Activated naive CD4-positive, alpha-beta T cell treated with Interleukin-2 at 50 U/mL for 16 hours (primary cell): ENCODE measurements around the gene TNFRSF18.

Experiments used
- DNase-seq: peaks from one replicate; pipeline ENCODE4 v3.0.0-alpha.2; 2020

TNFRSF18 gene

DNA sequence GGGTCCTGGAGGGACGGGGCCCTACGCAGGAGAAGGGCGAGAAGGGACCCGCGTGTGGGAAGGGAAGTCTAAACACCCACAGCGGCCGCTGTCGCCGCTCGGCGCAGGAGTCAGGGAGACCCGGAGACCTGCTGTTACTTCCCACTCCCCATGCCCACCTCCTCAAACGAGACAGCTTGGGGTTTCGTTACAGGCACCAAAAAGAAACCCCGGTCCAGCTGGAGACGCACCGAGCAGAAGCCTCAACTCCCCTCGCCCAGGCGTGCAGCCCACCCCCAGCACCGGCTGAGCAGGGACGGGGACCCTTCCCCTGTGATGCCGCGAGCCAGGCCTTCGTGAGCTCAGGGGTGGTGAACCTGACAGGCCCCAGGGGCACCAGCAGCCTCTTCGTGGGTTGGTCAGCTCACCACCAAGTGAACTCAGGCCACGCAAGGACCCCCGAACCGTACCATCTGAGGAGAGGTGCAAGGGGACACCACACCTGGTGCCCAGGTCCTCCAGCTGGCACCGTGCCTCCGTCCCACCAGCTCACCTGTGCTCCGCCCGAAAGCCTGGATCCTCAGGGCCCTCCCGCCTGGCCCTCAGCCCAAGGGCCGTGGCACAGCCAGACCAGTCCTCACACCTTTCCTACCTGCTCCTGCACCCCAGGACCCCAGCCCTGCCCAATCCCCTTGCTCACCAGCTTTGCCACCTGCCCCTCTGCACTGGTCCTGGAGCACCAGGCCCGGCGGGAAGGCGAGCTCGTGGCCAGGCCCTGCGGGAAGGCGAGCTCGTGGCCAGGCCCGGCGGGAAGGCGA is 20.4 kb upstream of the TNFRSF18 start:
- DNase-seq, result no peak

- DNase-seq, result no peak
Measured at GRCh38 chr1:1225913-1226312, 19.5 kb upstream of the TNFRSF18 start.

DNA sequence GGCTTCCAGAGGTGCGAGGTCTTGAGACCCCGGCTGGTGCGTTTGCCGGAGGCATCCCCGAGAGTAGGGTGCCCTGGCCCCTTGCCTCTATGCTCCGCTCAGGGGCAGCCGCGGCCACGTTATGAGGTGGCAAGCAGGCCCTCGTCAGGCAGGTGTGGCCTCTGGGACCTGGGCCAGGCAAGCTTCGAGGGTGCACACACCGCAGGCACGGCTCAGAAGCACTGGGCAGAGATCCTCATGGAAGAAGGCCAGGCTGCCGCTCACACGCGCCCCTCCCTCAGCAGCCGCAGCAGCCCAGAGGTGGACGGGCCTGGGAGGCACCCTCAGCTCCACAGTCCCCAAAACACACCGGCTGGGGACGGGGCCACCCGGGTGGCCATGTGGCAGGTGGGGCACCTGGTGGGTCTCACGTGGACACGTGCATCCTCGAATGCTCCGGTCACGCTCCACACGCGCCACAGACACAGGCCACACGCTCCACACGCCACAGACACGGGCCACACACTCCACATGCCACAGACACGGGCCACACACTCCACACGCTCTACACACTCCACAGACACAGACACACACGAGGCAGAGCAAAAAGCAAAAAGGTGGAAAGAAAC is 18.9 kb upstream of the TNFRSF18 start:
- DNase-seq, result no peak

- DNase-seq, result no peak
Measured at GRCh38 chr1:1223891-1224290, 17.5 kb upstream of the TNFRSF18 start.

DNA sequence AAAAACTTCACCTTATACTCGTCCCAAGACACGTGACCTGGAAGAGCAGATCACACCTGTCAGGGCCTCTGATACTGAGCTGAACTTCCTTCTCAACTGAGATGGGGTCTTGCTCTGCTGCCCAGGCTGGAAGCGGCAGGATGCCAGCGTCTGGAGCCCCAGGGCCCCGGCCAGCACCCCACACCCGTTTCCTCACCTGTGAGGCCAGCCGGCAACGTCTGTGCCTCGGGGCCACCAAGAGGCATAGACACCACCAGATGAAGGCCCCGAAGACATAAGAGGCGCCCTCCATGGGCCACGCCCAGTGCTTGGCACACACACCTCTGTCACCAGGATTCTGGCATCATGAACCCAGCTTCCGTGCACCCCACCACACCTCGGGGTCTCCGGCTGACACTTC is 16.9 kb upstream of the TNFRSF18 start:
- no peak for DNase-seq

DNA sequence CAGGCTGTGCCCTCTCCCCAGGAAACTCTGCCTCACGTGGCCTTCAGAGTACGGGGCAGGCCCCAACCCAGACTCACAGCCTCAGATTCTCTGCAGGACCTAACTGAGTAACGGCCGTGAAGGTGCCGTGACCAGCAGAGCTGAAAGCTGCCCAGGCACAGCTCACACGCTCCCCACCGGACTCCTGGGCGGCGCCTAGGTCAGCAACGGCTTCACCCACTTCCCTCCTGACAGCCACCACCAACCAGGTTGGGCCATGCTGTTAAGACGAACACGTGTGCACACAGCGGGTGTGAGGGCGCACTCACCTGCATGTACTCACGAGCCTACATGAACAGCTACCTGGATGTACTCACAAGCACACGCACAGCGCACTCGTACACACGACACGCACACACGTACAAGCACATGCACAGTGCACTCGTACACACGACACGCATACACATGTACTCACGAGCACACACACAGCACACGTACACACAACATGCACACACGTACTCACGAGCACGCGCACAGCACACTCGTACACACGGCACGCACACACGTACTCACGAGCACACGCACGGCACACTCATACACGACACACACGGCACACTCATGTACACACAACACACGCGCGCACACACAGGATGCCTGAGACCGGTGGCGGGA is 16.3 kb upstream of the TNFRSF18 start:
- no peak for DNase-seq

- no peak for DNase-seq
Measured at GRCh38 chr1:1221887-1222574, 15.6 kb upstream of the TNFRSF18 start.

DNA sequence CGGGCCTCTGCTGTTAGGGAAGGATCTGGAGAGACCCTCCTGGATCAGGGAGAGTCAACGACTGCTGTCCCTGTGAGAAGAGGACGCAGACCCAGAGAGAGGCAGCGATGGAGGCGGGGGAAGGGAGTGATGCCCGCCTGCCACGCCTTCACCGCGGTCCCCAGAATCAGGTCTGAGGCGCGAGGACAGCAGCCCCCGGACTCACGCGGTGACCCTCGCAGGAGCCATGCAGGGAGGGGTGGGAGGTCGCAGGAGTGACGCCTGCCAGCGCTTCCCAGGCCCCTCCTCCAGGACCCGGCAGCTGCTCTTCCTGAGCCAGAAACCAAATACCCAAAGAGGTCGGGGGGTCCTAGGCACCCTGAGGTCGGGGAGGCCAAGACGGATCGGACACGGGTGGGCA is 13.8 kb upstream of the TNFRSF18 start:
- DNase-seq, result no peak

- DNase-seq, result peak; percentile 73
Measured at GRCh38 chr1:1219341-1219740, 12.9 kb upstream of the TNFRSF18 start.

DNA sequence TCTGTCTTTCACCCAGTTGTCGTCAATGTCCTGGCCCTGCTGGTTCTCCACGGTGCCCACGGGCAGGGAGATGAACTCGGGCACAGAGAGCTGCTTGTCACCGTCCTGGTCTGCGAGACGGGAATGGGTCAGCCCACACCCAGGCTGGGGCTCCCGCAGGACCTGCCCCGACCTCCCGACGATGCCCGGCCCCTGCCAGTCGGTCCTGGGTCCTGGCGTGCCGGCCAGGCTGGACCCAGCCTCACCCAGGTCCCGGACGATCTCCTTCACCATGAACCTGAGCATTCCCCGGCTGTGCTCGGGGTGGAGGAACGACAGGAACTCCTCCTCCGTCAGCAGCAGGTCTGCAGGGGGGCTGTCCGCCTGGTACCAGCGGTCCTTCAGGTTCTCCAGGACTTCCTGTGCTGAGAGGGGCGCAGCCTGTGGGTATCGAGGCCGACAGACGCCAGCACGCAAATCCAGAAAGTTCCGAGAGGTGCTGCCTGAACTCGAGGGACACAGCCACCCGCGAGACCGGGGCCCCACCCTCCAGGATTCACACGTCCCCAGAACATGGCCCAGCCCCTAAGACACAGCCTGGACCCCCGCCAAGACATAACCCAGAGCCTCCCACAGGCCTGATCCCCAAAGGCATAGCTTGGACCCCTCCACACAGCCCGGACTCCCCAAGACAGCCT is 12.3 kb upstream of the TNFRSF18 start:
- DNase-seq, result no peak

DNA sequence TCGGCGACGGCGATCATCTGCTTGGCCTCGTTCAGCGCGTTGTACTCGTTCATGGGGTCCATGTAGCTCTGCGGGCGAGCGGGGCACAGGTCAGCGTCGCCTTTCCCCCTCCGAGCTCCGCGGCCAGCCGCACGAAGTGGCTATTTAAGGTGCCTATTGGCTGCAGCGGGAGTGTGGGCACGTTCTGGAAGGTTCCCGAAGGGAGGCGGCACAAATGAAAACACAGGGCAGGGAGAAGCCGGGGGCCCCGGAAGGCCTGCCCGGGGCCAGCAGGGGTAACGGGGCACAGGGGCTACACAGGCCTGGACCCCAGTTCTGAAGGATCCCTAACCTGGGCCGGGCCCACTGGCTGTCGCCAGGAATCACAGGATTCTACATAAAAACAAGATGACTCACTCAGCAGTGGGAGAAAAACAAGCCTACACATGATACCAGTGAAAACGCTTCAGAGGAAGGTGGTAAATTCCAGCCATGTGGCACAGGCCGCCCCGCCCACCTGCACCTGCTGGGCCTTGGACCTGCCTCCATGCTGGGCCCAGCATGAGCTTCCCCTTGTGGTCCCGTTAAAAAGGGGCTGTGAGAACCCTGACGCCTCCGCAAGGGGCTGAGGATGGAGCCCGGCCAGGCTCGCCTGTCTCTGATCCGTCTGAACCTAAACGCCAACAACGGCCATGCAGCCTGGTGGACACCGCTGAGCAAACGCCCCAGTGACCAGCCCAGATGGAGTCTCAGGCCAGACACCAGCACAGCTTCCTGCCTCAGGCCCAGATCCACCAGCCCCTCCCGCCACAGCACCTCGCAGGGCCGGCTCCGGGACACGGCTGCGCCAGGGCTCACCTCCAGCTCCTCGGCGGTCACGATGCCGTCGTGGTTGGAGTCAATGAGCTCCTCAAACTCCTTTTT is 11.5 kb upstream of the TNFRSF18 start:
- DNase-seq, result peak; percentile 72

DNA sequence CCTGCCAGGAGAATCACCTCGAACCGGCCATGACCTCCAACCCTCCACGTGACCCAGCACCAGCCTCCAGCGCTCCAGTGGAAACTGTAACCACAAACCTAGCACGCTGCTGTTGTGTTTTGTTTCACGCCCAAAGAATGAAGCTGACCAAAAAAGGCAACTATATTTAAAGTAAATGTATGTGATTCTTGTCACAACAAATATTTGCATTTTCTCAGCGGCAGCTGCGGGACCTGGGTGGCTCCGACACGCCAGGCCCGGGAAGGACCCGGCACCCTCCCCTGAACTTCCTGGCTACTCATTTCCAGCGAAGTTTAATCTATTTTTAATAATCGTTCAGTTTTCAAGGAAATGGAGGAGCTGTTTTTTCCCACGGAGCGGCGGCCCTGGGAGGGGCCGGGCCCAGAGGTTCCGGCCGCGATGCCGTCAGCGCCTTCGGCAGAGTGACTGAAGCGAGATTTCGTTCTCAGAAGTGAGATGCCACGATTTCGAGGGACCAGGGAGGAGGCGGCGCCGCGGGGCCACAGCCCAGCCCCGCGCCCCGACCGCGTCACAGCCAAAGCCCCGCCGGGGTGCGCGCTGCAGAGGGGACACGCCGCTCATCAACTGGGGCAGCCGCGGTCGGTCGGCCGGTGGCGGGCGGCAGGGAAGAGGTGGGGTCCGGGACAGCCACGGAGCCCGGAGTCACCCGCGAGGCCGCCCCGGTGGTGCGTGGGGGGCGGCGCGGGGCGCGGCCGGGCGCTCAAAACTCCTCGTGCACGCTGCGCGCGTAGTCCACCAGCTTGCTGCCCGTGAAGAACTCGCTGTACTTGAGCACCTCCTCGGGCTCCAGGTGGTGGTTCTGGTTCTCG is 10.6 kb upstream of the TNFRSF18 start:
- DNase-seq, result peak; percentile 82

- no peak for DNase-seq
Measured at GRCh38 chr1:1215881-1216605, 9.7 kb upstream of the TNFRSF18 start.

DNA sequence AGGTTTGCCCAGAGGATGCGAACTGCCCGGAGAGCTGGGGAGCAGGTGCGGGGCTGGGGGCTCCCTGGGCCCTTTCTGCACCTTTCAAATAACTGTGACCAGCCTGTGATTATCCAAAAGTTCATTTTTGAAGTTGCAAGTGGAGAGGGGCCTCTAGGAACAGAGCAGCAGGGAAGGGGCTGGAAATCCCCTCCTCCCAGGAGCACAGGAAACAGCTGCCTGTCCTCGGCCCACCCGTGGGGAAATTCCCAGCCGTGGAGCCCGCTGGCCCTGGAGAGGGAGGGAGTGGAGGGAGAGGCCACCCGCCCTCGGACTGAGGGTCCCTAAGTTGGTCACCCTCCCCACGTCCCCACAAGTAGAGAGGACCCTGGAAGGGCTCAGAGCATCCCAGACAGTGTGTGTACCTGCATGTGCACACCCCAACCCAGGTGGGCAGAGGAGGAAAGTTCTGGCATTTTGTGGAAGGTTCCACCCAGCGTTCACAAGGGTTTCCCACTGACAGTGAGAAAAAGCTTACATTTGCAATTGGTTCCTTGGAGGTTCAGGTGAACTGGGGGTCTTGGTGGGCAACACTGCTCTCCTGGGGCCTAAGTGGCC is 8.8 kb upstream of the TNFRSF18 start:
- DNase-seq, result peak; percentile 55

DNA sequence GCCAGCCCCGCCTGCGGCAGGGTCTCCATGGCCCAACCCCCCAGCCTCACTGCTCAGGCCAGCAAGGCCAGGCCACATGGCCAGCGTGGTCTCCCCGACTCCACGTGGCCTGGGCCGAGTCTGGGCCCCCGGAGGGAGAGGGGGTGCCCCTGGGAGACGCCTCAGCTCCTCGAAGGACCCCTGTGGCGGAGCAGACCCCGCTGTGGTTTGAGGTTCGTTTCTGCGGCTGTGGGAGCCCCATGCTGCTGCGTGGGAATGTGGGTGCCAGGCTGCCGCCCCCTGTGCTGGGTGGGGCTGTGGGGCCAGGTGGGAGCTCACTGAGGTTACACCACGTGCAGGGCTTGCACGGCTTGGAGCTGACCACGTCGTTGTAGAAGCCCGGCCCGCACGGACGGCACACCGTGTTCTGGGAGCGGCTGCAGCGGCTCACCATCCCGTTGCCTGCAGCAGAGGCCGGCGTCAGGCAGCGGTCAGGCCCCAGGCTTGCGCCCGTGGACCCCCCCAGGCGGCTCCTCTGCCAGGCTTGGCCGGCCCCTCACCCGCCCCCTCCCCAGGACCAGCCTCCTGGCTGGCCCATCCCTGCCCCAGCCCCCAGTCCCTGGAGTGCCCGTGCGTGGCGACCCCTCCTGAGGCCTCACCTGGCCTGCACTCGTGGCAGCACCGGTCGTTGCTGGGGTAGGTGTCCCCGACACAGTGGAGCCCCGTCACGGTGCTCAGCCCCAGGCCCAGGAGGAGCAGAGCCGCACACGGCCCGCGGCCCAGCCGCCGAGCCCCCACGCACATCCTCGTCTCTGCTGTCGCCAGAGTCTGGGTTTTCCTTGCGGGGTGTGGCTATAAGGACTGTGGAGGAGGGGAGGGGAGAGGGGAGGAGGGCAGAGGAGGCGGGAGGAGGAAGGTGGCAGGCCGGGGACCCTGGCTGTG is 7.2 kb upstream of the TNFRSF18 start, which contains the start of gene TNFRSF4:
Gene TNFRSF4 (minus strand): TSS at position 809 of the 921 bp plus-strand sequence. CDS start 26 bp downstream, at position 783.
- peak; percentile 62 for DNase-seq

DNA sequence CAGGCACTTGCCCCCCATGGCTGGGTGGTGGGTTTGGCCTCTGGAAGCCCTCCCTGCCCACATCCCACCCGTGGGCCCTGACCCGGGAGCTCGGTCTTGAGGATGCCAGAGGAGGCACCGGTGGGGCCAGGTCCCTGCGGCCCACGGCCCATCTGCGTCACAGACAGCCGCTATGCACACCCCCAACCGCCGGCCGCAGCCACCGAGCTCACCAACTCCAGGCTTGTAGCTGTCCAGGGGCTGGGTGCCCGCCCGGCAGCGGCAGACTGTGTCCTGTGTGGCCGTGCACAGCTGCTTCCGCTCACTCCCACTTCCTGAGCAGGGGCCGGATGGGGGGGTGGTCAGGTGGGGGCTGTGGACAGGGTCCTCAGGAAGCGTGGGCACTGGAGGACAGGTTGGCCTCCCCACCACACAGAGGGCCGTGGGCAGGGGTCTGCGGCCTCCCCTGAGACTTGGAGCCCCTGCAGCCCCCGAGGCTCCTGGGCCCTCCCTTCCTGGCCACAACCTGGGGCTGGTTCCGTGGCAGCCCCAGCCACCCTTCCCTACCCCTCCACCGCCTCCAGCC is 6.5 kb upstream of the TNFRSF18 start:
- peak; percentile 57 for DNase-seq

DNA sequence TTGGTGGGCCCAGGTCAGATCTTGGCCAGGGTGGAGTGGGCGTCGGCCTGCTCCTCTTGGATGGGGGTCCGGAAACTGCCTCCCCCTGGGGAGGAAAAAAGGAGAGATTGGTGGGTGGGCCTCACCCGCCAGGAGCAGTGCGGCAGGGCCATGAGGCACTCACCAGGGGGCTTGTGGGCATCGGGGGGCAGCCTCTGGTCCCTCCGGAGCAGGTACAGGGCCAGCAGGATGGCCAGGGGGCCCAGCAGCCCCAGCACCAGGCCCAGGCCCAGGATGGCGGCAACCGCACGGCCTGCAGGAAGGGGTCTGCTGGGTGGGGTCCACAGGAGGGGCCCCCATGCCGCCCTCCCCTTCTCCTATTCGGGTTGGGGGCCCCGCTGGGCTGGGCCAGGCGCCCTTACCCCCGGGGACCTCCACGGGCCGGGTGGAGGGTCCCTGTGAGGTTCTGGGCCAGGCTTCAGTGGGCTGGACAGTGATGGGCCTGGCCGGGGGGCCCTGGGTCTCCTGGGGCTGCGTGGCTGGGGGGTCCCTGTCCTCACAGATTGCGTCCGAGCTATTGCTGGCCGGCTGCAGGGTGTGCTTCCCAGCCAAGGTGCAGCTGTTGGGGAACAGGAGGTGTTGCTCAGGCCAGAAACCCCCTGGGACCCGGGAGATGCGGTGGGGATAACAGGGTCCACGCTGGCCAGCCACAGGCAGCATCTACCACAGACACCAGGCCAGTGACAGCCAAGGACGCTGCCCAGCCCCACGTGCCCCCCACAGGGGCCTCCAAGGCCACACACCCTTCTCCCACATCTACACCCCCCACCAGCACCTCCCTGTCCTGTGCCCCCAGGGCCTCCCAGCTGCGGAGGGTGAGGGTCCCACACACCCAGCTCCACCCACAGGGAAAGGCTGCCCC is 5.4 kb upstream of the TNFRSF18 start:
- DNase-seq, result peak; percentile 1
